NCI-H1694 treated with DMSO at 0.1 percent for 48 hours (cell line): Measurements from ENCODE around the gene PTPRK.

Experiments used
- DNase-seq: peaks from one replicate; lab custom pipeline; 2025; lab: John Stamatoyannopoulos, UW

The PTPRK gene

DNA sequence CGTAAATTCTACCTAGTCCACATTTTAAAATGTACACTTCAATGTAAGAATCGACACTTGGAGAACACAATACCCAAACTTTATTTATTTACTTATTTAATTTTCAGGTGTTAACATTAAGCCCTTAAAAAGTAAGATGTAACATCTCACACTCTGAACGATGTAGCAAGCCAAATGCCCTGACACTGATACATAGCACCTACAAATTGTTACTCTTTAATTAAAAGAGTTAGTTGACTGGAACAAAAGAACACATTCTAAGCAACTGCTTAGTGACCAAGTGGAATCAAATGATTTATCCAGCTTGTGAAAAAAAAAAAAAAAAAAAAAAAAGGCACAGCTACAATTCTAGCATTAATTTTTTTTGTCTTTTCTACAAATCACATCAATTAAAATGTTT, 327.4 kb downstream of the PTPRK start:
- DNase-seq = no peak

DNA sequence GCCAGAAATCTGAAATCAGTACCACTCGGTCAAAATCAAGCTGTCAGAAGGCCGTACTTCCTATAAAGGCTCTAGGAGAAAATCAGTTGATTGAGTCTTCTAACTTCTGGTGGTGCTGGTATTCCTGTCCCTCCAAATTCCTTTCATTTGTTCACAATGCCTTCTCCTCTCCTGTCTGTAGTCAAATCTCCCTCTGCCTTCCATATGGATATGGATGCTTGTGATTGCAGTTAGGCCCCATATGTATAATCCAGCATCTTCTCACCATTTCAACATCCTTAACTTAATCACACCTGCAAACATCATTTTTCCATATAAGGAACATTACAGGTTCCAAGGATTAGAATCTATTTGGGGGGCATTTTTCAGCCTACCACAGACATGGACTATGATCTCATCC, 331.7 kb downstream of the PTPRK start:
- DNase-seq = no peak

DNA sequence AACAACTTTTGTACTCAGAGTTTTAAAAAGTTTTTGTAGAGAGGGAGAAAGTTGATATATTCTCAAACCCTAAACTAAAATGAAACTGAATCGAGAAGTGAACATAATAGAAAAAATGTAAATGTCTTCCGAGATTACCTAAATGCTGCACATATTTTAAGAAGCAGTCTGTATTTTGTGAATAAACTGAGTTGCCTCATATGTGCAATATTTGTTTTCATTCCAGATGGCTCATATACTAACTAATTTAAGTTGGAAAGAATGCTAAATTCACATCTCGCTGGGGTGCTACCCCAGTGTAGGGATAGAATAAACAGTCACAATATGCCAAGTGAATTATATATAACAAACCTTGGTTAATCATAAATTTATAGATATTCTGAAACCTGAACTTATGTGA, 333.7 kb downstream of the PTPRK start:
- DNase-seq = no peak

DNA sequence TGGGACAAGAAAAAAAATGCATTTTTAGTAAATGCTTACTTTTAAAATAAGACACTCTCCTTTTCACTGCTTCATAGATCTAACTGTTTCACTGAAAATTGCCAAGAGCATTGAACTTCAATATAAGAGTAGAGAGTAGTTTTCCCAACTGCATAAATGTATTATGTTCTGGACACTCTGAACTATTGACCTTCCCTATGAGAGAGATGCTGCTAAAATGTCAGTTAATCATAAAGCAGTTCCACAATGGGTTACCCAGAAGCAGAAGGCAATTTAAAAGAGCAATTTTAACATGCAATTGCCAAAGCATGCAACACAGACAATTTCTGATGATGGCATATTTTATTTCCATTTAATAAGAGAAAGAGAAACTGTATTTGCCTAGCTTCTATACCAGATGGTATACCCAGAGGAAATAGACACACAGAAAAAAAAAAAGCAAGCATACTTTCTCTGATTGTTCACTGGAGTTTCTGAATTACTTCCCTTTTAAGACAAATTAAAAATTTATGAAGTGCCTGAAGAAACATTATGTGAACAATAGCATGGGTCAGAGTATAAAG, 340.4 kb downstream of the PTPRK start:
- peak; percentile 7 for DNase-seq

DNA sequence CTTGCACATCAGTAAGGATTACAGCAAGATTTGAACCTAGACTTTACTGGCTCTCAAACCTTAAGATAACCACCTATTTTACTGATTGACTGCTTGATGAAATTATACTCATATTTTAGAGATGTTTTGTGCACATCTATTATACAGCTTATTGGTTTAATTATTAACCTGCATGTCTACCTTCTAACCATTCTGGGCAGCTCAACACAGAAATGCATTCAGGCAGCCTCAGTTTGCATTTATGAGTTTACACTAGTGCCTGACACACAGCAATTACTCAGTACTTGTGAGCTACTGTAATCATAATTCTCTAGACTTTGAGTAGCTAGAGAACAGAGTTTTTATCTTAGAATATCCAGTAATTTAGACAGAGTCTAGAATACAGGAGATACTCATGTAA, 345.7 kb downstream of the PTPRK start:
- DNase-seq = no peak

DNA sequence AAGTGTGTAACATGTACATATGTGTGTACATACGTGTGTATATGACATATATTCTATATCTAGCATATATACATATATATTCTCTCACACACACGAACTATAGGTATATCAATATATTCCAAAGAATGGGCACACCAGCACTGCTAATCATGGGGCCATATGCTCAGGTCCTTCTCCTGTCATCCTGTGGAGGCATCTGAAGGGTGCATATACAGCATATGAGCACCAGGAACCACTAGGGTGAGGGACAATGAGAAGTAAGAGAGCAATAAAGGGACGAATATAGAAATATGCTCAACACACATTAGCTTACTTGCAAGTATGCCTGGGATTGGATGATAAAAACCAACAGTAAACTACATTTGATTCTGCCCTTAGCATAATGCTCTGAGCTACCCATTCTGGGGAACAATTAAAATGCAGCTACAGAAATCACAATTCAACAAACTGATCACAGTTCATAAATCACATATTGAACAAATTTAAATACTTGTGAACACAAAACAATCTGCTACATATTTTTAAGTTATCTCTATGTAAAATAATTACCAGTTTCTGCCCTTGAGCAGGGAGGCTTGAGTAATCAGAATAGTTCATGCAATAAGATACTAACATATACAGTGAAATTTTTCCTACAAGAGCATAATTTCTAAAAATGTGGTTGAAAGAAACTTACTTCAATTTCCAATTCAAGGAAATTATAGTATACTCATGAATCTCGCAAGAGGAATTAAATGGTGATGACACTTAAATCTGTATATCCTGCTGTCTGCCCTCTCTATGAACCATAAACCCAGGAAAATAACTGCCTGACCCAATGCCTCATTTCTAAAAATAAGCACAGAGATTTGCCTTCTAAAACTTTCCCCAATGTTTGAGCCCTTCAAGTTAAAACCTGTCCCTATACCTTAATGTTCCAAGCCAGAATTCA, 347.4 kb downstream of the PTPRK start:
- DNase-seq = no peak

DNA sequence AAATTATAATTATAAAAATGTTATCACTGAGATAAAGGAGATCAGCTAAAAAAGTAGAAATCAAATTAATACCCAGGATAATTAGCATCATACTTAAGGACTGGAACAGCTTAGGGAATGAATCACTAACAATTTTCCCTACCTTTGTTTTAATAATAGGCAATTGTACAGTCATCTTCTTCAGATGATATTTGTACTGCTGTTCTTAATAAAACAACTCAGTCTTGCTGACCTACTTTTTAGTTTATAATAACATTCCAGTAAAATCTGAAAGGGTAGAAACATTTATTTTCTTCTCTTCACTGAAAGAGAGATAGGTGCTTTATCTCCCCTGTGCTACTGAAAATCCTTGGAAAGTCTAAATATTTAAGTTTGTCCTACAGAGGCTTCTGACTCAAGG, 348.3 kb downstream of the PTPRK start:
- no peak for DNase-seq

DNA sequence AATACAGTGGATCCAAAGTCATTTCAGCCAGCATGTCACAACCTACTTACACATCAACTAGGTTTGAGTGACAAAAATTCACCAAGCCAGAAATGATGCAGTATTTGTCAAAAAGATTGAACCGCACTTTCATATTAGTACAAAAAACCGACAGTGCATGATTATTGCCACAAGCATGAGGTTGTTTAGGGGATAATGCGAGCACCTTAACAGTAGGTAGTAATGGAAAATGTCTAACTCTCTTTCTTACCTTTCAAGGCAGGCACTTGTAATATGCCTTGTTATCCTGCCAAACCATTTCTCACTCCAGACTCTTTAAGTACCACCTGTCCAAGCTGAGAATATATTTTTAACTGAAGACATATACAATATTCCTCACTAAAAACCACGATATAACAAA, 349.2 kb downstream of the PTPRK start:
- DNase-seq = no peak

DNA sequence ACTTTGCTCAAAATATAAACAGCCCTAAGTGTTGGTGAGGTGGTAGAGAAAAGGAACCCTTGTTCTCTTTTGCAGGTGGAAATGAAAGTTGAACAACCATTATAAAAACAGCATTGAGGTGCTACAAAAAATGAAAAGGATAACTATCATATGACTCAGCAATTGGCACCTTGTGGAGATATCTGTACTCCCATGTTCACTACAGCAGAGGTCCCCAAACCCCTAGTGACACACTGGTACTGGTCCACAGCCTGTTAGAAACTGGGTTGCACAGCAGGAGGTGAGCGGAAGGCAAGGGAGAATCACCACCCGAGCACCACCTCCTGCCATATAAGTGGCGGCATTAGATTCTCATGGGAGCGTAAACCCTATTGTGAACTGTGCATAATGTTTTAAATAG, 352.2 kb downstream of the PTPRK start:
- DNase-seq = no peak

DNA sequence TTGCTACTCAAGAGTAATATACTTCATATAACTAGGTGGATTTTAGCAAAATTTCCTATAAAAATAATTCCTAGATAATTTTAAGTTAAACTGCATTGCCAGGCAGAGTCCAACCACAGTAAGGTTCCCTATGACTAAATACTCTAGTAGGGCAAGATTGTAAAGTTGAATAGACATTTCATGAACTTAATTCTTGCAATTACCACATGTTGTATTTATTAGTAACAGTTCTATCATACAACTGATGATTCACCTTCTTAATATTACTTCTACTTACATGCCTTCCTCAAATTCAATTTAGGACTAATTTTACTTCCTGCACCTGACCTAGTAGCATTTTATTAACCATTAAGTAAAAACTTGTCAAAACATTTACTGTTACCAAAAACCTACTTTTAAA, 352.8 kb downstream of the PTPRK start:
- no peak for DNase-seq

DNA sequence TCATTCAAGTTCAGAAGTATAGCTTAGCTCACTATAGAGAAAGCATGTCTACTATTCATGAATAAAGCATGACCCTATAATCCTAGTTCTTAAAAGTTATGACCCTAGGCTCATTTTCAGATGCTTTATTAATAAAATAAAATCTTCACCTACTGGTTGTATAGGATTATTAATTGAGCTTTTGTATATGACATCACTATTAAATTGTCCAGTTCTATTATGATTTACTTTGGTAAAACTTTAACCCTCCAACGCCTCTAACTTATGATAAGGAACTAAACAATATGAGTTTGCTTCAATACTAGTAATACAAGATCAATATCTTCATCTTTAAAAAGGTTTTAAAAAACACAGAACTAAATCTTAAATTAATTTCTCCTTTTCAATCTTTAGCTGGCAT, 356.1 kb downstream of the PTPRK start:
- DNase-seq = no peak

DNA sequence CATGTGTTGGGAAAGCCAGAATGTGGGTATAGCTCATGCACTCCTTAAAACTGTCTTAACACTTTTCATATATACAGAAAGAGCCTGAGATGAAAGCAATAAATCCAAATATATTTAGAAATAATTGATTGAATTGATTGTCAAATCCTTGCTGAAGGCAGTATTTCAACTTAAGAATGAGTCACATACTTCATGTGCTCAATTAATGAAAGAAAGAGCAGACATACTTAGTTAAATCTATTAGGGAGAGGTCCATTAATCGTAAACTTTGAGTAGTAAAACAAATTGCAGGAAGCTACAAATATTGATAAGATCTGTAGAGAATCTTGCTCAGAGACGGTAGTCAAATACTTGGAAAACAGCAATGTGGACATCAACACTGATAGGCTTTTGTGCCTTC, 358.0 kb downstream of the PTPRK start:
- DNase-seq = no peak

DNA sequence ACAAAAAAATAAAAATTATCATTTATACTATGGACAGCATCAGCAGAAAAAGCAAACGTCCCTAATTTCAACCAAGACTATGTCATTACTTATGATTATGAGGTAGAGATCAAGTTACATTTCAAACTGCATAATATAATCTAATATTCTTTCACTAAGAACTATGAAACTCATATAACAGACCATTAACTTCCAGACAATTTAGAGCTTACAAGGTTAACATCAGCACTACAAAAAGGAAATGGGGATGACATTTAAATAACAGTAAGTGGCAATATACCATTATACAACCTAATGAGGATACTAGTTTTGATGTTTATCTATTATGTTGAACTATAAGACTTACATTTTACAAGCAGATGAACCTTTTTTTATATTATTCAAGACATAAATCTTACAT, 358.6 kb downstream of the PTPRK start:
- no peak for DNase-seq

DNA sequence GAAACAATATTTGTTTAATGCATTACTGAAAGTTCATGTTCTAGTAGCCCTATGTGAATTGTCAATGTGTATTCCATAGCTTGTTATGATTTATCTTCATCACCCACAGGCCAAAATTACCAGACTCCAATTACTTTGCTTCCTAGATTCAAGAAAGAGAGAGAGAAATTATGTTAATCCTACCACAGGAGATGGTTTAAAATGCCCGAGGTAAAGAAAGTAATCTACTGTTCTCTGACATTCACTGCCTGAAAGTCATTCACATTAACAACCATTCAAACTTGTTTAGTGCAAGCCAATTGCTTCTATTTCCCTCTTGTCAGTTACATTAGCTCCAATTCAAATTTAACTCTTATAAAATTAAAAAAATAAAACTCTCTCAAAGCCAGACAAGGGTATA, 359.1 kb downstream of the PTPRK start:
- no peak for DNase-seq

DNA sequence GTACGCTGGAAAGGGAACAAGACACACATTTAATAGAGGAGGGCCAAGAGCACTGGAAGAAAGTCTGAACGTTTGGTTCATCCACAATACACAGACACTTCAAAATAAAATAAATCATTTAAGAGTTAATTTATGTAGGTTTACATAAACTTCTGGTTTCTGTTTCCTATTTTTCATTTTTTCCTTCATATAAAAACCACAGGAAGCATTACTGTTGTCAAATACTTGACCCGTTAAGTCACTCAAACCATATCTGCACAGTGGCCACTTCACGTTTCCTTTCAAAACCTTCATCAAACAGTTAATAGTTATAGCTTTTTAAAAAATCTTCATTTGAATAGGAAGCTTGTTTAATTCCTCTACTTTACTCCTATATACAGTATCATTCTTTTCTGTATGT, 361.9 kb downstream of the PTPRK start:
- DNase-seq = no peak

DNA sequence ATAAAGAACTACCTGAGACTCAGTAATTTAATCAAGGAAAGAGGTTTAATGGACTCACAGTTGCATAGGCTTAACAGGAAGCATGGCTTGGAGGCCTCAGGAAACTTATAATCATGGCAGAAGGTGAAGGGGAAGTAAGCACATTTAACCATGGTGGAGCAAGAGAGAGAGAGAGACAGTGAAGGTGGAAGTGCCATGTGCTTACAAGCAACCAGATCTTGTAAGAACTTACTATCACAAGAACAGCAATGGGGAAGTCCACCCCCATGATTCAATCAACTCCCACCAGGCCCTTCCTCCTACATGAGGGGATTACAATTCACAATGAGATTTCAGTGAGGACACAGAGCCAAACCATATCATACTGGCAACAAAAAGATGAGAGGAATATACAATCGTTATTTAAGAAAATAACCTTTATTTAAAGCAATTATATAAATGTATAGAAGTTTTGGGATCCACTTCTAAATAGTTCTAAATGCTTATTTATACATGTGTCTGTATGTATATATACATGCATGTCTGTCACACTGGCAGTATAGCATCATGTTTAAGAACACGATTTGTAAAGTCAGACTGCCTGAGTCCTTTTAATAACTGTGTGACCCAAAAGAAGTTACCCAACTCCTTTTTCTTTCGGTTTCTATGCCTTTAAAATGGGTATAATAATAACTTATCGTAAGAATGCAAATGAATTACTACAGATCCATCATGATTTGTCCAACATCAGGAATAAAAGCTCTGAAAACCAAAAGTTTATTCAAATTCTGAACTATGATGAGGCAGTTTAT, 363.9 kb downstream of the PTPRK start:
- DNase-seq = no peak

DNA sequence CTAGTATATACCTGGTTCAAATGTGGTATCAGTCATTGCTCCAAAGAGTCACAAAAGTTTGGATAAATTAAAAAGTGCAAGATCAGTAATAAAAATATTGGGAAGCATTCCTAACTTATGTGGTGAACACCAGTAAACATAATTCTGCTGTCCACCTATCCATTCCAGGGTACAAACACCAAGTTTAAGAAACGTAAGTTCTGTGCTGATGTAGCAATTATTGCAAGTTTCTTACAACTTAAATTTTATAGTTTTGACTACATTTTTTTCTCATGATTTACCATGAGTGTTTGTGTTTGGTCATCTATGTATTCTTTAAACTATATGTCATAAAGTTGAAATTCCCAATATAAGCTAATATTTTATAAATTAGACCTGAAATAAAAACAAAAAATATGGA, 364.6 kb downstream of the PTPRK start:
- DNase-seq = no peak

DNA sequence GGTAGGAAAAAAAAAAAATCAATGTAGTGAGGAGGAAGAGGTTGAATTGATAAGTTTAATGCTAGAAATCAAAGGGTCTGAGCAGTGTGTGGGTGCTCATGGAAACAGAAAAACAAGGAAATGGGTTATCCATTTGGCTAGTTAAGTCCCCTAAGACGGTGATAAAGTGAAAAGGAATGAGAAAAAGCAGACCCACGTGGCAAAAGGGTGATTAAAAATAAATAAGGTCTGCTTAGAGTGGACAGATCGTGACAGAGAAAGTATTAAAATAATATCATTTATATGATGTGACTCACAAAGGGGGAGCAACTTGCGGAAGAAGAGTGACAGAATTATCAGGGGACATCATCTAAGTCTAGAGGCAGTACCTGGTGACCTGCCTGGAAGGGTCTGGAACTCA, 367.8 kb downstream of the PTPRK start:
- DNase-seq = no peak

DNA sequence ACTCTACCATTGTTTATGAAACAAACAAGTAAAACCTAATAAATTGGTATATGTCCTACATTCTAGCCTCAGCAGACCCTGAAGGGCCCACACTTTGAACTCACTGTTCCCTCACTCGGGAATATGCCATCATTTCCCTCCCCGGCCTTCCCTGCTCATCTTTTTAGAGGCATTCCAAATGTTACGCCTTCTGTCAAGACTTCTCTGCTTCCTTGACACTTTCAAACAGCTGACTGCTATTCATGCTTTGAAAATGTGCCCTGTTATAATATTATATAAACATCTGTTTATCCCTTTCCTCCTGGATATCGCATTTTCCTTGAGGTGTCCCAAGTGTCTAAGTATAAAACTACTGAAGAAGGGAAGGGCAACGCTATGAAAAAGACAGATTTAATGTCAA, 370.0 kb downstream of the PTPRK start:
- no peak for DNase-seq

DNA sequence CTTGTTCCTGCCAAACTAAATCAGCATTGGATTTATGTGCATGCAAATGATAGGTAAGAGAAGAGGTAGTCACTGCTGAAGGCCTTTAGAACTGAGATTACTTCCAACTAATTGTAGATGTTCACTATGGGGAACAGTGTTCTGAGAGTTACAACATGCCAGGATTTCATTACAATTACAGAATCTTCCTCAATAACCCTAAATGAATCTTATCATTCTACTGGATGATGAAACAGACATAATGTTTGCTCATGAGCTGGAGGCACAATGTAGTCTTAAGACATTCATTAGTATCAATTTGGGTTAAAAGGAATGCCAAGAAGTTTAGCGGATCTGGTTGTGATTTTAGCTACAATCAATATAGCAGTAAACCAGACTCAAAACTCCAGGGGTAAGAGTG, 370.6 kb downstream of the PTPRK start:
- DNase-seq = no peak

DNA sequence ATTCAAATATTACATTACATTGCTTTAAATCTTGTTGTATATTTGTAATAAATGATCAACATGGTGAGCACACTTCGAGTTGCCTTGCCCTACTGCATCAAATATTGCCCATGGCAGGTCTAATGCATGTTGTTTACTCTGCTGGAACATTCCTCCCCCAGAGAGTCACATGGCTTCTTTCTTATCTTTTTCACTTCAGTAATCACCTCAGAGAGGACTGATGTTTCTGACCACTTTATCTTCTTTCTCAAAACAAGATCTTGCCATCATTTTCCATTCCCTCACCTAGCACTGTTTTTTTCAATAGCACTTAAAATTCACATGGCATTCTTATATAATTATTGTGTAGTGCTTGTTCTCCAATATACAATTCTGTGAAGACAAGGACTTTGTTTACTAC, 376.1 kb downstream of the PTPRK start:
- DNase-seq = no peak

DNA sequence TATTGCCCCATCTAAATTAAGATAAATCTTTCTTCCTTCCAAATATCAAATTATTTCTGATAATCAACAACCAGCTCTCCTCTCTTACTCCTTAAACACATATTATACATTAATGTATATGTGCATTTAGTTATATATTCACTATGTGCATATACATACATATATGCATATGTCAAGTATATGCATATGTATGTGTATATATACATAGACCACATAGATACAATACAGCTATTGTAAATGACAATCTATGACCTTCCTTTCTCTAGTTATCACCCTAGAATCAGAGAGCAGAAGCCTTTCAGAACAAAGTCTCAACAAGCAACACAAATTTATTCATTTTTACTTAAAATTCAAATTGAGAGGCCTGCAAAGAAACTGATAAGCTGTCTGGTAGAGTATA, 378.5 kb downstream of the PTPRK start:
- DNase-seq = no peak

DNA sequence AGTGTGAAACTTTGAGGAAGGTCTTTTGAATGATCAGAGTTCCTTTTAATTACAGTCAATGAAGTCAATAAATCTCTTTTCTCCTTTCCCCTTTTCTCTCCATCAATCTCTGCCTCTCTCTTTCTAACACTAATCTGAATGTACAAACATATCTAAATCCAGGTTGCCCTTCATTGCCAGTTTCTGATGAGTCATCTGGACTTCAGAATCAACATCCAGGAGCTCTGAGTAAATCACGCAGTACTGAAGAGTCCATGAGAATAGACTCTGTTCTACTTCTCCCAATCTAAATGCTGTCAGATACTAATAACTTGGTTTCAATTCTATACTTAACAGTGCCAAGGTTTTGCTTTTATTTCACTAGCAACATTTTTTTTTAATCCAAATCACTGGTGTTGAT, 380.9 kb downstream of the PTPRK start:
- DNase-seq = no peak
